ENCODE measurements around the gene MYBPHL. TPM values are rescaled to one million over a fixed set of nuclear protein-coding genes. Genes with fewer than 3 reads are reported as not detected.

MYBPHL gene
- polyA plus RNA-seq, 1 of the 3 experiments (the other 2 are of a cell fraction), result 0.07 TPM

DNA sequence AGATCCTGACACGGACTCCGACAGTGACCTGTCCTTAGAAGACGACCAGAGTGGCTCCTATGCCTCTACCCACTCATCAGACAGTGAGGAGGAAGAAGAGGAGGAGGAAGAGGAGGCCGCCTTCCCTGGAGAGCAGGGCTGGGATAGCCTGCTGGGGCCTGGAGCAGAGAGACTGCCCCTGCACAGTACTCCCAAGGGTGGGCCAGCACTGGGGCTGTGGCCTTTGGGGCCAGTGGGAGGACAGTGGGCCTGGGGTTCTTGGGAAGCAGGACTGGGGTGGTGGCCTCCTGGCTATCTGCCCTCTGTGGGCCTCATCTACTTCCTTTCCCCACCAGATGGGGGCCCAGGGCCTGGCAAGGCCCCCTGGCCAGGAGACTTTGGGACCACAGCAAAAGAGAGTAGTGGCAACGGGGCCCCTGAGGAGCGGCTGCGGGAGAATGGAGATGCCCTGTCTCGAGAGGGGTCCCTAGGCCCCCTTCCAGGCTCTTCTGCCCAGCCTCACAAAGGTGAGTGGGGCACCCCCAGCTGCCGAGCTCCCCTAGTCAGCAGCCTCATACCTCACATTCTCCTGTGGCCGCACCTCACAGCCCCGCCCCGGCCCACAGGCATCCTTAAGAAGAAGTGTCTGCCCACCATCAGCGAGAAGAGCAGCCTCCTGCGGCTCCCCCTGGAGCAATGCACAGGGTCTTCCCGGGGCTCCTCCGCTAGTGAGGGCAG is 33.8 kb downstream of the MYBPHL start (continued):
- TF ChIP-seq, protein P1, sequence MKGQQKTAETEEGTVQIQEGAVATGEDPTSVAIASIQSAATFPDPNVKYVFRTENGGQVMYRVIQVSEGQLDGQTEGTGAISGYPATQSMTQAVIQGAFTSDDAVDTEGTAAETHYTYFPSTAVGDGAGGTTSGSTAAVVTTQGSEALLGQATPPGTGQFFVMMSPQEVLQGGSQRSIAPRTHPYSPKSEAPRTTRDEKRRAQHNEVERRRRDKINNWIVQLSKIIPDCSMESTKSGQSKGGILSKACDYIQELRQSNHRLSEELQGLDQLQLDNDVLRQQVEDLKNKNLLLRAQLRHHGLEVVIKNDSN (IDR thresholded peaks at IDR 0.05; ENCODE audit: borderline replicate concordance, low read depth), result no peak
- TF ChIP-seq GATA2 (CRISPR knock-in tag; IDR thresholded peaks at IDR 0.05) (no peak), FOXM1 (IDR thresholded peaks at IDR 0.05; ENCODE audit: low read depth) (no peak)

DNA sequence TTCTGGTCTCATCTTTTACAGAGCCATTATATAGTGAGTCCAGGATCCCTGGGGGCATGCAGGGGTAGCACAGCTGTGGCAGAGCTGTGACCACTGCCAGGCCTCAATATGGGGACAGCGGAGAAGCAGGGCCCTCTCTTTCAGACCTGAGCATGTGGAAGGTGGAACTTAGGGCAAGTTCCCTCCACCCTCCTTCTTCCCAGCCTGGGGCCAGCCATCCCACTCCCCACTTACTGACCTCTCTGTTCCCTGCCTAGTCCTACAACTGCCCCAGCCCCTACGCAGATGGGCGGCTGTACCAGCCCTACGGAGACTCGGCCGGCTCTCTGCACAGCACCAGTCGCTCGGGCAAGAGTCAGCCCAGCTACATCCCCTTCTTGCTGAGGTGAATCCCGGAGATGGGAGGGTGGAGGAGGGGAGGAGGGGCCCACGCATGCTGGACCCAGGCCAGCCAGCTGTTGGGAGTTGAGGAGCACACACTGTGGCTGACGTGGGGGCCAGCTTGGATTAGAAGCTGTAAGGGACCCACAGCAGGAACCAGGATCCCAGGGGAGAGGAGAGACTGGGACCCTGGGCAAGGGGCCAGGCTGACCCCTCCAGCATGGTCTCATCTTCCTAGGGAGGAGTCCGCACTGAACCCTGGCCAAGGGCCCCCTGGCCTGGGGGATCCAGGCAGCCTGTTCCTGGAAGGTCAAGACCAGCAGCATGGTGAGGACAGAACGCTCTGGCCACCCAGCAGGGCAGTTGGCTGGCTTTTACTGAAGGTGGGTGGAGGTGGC is 34.6 kb downstream of the MYBPHL start:
- Histone ChIP-seq H3K4me1 (ENCODE audit: control insufficient read depth in 1 of 2, insufficient read depth in 2 of 2, low read depth in 1 of 2, low read length in 1 of 2) (peaks cover 15 to 19% of the 10 kb centered on the region in 2 experiments), H3F3A (replicated peaks; ENCODE audit: insufficient read depth) (peaks cover 8% of the 10 kb centered on the region), H4K20me1 (ENCODE audit: insufficient read depth) (no peaks in the 10 kb centered on the region), H3K36me3 (replicated peaks in 1 of 2; ENCODE audit: control insufficient read depth in 1 of 2, insufficient read depth in 2 of 2, low read length in 1 of 2) (no peaks in the 10 kb centered on the region), H3K27me3 (ENCODE audit: insufficient read depth) (no peaks in the 10 kb centered on the region), H3K79me2 (ENCODE audit: insufficient read depth) (no peaks in the 10 kb centered on the region), H3K9me3 (no peaks in the 10 kb centered on the region), H2AFZ (ENCODE audit: low read depth) (no peak overlapping the region), H3K27ac (ENCODE audit: low read depth in 2 of 2, low read length in 1 of 2) (no peak overlapping the region), H3K4me2 (no peak overlapping the region), H3K9ac (no peak overlapping the region), H3K9me2 (no peaks in the 10 kb centered on the region), H3K4me3 (ENCODE audit: low read depth in 2 of 2, low read length in 1 of 2) (no peak overlapping the region)
- TF ChIP-seq NFIC (IDR thresholded peaks at IDR 0.05; ENCODE audit: borderline replicate concordance) (no peak), POLR2AphosphoS5 (IDR thresholded peaks at IDR 0.05; ENCODE audit: low read depth, low read length) (no peak), FOXM1 (IDR thresholded peaks at IDR 0.05; ENCODE audit: low read depth) (no peak), MEF2A (IDR thresholded peaks at IDR 0.05; ENCODE audit: borderline replicate concordance, low read depth) (no peak), JUND (IDR thresholded peaks at IDR 0.05) (no peak)
- ChIA-PET CTCF (interaction anchor here (1.9 kb wide), 1 partner anchor 127 kb away, joined by 6 read pairs; no protein-coding TSS in a partner anchor), POLR2A (no interaction called here)
- 94% methylated on average over 9 of the region's 13 CpGs for WGBS (ENCODE audit: low lambda C conversion rate)
- no peak for DNase-seq

DNA sequence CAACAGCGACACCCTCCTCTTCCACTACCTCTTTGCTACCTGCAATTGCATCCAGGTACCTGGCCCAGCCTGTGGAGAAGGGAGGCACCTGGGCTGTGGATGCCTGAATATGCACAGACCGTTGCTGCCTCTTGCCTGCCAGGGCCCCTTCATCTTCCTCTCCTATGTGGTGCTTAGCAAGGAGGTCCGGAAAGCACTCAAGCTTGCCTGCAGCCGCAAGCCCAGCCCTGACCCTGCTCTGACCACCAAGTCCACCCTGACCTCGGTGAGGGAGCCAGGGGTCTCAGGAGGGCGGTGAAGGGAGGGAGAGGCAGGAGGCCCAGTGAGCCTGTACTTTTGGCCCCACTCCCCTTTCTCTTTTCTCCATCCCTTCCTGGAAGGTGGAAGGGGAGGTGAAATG is 35.4 kb downstream of the MYBPHL start:
- Histone ChIP-seq H4K20me1 (ENCODE audit: insufficient read depth) (no peaks in the 10 kb centered on the region), H3K4me2 (no peak overlapping the region), H3K4me3 (ENCODE audit: low read depth in 2 of 2, low read length in 1 of 2) (no peak overlapping the region), H3F3A (replicated peaks; ENCODE audit: insufficient read depth) (peaks cover 6% of the 10 kb centered on the region), H3K36me3 (replicated peaks in 1 of 2; ENCODE audit: control insufficient read depth in 1 of 2, insufficient read depth in 2 of 2, low read length in 1 of 2) (no peaks in the 10 kb centered on the region), H3K9ac (no peak overlapping the region), H3K79me2 (ENCODE audit: insufficient read depth) (no peaks in the 10 kb centered on the region), H2AFZ (ENCODE audit: low read depth) (no peak overlapping the region), H3K9me3 (no peaks in the 10 kb centered on the region), H3K27me3 (ENCODE audit: insufficient read depth) (no peaks in the 10 kb centered on the region), H3K9me2 (no peaks in the 10 kb centered on the region), H3K4me1 (ENCODE audit: control insufficient read depth in 1 of 2, insufficient read depth in 2 of 2, low read depth in 1 of 2, low read length in 1 of 2) (peaks cover 15 to 19% of the 10 kb centered on the region in 2 experiments), H3K27ac (ENCODE audit: low read depth in 2 of 2, low read length in 1 of 2) (no peak overlapping the region)
- POLR2A ChIA-PET, result no interaction called here
- 81% methylated on average over 5 of the region's 6 CpGs for WGBS (ENCODE audit: low lambda C conversion rate)
- no peak for DNase-seq
- CTCF ChIA-PET, result interaction anchor here (1.2 to 1.9 kb wide), 2 partner anchors 128 to 159 kb away, joined by 3 to 6 read pairs; a partner anchor contains a TSS
- TF ChIP-seq MXI1 (IDR thresholded peaks at IDR 0.05; ENCODE audit: low read depth, low read length), result no peak
- no peak for TF ChIP-seq ELF1 (IDR thresholded peaks at IDR 0.05)
- TF ChIP-seq TCF12 (IDR thresholded peaks at IDR 0.05), result no peak
- TF ChIP-seq TAF1 (IDR thresholded peaks at IDR 0.05; ENCODE audit: borderline replicate concordance, low read depth, low read length), result no peak
- TF ChIP-seq, protein P2, sequence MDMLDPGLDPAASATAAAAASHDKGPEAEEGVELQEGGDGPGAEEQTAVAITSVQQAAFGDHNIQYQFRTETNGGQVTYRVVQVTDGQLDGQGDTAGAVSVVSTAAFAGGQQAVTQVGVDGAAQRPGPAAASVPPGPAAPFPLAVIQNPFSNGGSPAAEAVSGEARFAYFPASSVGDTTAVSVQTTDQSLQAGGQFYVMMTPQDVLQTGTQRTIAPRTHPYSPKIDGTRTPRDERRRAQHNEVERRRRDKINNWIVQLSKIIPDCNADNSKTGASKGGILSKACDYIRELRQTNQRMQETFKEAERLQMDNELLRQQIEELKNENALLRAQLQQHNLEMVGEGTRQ (IDR thresholded peaks at IDR 0.05; ENCODE audit: borderline replicate concordance, low read depth, low read length), result no peak
- no peak for TF ChIP-seq FOXJ3 (CRISPR knock-in tag; IDR thresholded peaks at IDR 0.05)
- TF ChIP-seq, protein P3, sequence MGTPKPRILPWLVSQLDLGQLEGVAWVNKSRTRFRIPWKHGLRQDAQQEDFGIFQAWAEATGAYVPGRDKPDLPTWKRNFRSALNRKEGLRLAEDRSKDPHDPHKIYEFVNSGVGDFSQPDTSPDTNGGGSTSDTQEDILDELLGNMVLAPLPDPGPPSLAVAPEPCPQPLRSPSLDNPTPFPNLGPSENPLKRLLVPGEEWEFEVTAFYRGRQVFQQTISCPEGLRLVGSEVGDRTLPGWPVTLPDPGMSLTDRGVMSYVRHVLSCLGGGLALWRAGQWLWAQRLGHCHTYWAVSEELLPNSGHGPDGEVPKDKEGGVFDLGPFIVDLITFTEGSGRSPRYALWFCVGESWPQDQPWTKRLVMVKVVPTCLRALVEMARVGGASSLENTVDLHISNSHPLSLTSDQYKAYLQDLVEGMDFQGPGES (IDR thresholded peaks at IDR 0.05; ENCODE audit: low read depth, low read length), result no peak
- no peak for TF ChIP-seq RAD21 (IDR thresholded peaks at IDR 0.05; ENCODE audit: low read length)
- TF ChIP-seq, protein P4, sequence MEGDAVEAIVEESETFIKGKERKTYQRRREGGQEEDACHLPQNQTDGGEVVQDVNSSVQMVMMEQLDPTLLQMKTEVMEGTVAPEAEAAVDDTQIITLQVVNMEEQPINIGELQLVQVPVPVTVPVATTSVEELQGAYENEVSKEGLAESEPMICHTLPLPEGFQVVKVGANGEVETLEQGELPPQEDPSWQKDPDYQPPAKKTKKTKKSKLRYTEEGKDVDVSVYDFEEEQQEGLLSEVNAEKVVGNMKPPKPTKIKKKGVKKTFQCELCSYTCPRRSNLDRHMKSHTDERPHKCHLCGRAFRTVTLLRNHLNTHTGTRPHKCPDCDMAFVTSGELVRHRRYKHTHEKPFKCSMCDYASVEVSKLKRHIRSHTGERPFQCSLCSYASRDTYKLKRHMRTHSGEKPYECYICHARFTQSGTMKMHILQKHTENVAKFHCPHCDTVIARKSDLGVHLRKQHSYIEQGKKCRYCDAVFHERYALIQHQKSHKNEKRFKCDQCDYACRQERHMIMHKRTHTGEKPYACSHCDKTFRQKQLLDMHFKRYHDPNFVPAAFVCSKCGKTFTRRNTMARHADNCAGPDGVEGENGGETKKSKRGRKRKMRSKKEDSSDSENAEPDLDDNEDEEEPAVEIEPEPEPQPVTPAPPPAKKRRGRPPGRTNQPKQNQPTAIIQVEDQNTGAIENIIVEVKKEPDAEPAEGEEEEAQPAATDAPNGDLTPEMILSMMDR (IDR thresholded peaks at IDR 0.05), result no peak
- TF ChIP-seq JUND (IDR thresholded peaks at IDR 0.05), result no peak
- TF ChIP-seq SMC3 (IDR thresholded peaks at IDR 0.05; ENCODE audit: low read depth, low read length), result no peak
- no peak for TF ChIP-seq RCOR1 (IDR thresholded peaks at IDR 0.05; ENCODE audit: low read length)
- TF ChIP-seq YY1 (IDR thresholded peaks at IDR 0.05; ENCODE audit: low read depth), result no peak
- no peak for TF ChIP-seq NRF1 (IDR thresholded peaks at IDR 0.05; ENCODE audit: low read depth, low read length)
- no peak for TF ChIP-seq FOXM1 (IDR thresholded peaks at IDR 0.05; ENCODE audit: low read depth)
- TF ChIP-seq GABPA (IDR thresholded peaks at IDR 0.05; ENCODE audit: low read depth), result no peak
- no peak for TF ChIP-seq GATA2 (CRISPR knock-in tag; IDR thresholded peaks at IDR 0.05)
